Measurements from ENCODE around the gene ZNF100.
"Not testable (repeated sequence)": the region's sequence is repeated elsewhere in the genome, so short reads cannot be mapped to it uniquely, and the experiment has no call there.

ZNF100 gene

GRCh38 chr19:21704320-21704719 is 63.1 kb downstream of the ZNF100 start:
- DNase-seq (ENCODE audit: low read depth in 2 of 2): no peak

- DNase-seq (ENCODE audit: low read depth in 2 of 2): no peak
These were observed 68.2 kb downstream of the ZNF100 start for GRCh38 chr19:21699197-21699596.

GRCh38 chr19:21698215-21698614 is 69.2 kb downstream of the ZNF100 start:
- DNase-seq (ENCODE audit: low read depth in 2 of 2): no peak

GRCh38 chr19:21697698-21698097 is 69.7 kb downstream of the ZNF100 start:
- DNase-seq (ENCODE audit: low read depth in 2 of 2): no peak

GRCh38 chr19:21694171-21694906 is 73.0 kb downstream of the ZNF100 start:
- DNase-seq (ENCODE audit: low read depth in 2 of 2): no peak

- no peak for DNase-seq (ENCODE audit: low read depth in 2 of 2)
These were observed 74.0 kb downstream of the ZNF100 start for GRCh38 chr19:21693399-21693798.

GRCh38 chr19:21691661-21692060 is 75.7 kb downstream of the ZNF100 start:
- DNase-seq (ENCODE audit: low read depth in 2 of 2): no peak

GRCh38 chr19:21688464-21688863 is 78.9 kb downstream of the ZNF100 start:
- DNase-seq (ENCODE audit: low read depth in 2 of 2): no peak

GRCh38 chr19:21680671-21681070 is 86.7 kb downstream of the ZNF100 start:
- no peak for DNase-seq (ENCODE audit: low read depth in 2 of 2)

GRCh38 chr19:21680026-21680425 is 87.4 kb downstream of the ZNF100 start:
- no peak for DNase-seq (ENCODE audit: low read depth in 2 of 2)

GRCh38 chr19:21677696-21678418 is 89.5 kb downstream of the ZNF100 start:
- no peak for DNase-seq (ENCODE audit: low read depth in 2 of 2)

- no peak for DNase-seq (ENCODE audit: low read depth in 2 of 2)
These were observed 92.9 kb downstream of the ZNF100 start for GRCh38 chr19:21674454-21674853.

- DNase-seq (ENCODE audit: low read depth in 2 of 2): not testable (repeated sequence)
These were observed 93.9 kb downstream of the ZNF100 start for GRCh38 chr19:21673479-21673878.

Measured in fibroblast of skin of left biceps (primary cell).